Measurements from ENCODE around the gene PMP22.

The PMP22 gene

DNA sequence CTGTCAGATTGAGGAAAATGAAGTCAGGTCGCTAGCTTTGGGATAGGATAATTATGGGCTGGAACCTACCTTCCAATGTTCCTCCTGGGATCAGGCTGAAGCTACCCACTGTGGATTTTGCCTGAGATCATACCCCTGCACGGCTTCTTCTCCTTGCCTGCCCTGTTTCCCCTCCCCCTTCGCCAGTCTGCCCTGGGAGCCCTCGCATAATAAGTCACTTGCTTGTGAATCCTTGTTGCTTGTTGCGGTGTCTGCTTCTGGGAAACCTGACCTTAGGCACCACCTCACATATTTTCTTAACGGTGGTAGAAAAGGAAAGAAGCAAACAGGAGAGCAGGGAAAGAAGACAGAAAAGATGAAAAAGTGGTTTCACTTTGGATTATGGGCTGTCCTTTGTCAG, 13.3 kb upstream of the PMP22 start:
- DNase-seq (ENCODE audit: low read depth, low spot score), result no peak
- H3K27ac ChIP-seq, result no peak overlapping the region

- DNase-seq (ENCODE audit: low read depth, low spot score), result no peak
- H3K27ac ChIP-seq, result no peak overlapping the region
These were observed 8.9 kb upstream of the PMP22 start for GRCh38 chr17:15274017-15274416.

DNA sequence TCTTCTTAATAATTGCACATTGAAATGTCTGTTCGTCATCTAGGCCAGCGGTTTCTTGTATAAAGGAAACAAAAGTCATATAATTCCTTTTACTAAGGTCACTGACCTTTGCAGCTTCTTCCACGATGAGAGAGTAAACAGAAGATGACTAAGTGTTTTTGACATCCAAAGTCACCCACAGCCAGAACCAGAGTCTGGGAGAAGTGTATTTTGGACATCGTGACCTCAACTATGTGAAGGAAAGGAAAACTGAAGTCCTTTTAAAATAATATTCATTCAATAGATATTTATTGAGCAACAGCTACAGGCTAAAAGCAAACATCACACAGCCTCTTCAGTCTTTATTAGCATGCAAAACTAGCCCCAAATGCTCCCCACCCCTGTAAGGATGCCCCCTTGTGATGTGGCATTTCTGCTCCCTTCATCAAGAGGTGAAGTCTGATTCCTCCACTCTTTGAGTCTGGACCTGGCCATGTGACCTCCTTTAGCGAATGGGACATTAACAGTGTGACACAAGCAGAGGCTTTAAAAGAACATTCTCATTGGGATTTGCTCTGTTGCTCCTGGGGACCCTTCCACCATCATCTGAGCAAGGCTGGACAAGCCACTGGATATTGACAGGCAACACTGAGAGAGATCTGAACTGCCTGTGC, 8.1 kb upstream of the PMP22 start:
- no peak for DNase-seq (ENCODE audit: low read depth, low spot score)
- no peak overlapping the region for H3K27ac ChIP-seq

DNA sequence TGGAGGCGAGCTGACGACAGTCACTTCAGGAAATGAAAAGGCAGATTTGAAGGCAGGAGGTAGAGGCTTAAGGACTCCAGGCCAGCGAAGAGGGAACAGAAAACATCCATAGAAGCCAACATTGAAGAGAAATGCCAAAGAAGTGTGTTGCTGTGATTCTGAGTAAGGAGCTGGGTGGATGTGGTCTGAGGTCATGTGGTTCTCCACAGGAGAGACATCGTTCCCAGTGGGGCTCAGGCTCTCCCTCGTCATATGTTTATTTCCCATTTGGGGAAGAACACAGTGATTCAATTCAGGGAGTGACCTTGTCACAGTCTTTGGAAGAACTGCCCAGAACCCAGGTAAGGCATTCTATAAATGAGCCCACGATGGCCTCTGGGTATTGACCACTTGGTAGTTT, 6.6 kb upstream of the PMP22 start:
- DNase-seq (ENCODE audit: low read depth, low spot score), result no peak

DNA sequence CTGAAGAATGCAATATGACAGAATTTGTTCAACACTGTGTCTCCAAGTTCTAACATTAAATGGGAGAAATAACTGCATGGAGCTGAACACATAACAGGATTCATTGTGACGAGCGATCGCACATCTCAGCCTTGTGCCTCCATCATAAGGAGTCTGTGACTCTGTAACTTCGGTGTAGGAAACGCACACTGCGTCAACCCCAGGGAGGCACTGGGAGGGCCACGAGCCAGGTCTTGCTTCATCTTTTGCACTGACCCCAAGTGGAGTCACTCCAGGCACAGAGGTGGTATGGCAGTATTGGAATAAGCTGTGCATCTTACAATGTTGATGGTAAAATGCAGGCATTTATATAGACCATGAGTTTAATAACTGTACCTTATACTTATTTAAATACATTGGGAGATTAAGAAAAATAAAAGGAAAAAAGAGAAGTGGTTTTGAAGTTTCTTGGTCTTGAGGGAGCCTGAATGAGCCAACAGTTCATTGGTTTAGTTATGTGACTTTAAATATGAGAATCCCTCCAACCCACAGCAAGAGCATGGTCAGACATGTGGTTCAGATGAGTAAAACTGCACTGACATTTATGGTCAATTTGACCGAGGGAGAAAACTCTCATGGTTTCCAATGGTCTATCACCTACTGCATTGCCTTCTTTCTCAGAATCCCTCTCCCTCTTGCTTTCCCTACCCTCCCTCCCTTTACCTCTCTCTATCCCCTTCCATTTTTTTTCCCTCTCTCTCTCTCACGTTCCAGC, 5.7 kb upstream of the PMP22 start:
- H3K27ac ChIP-seq, result no peak overlapping the region
- no peak for DNase-seq (ENCODE audit: low read depth, low spot score)

More for the DNA sequence above, 6.6 kb upstream of the PMP22 start:
- no peak overlapping the region for H3K27ac ChIP-seq

- no peak for DNase-seq (ENCODE audit: low read depth, low spot score)
- H3K27ac ChIP-seq, result no peak overlapping the region
These were observed 4.6 kb upstream of the PMP22 start for GRCh38 chr17:15269780-15270089.

DNA sequence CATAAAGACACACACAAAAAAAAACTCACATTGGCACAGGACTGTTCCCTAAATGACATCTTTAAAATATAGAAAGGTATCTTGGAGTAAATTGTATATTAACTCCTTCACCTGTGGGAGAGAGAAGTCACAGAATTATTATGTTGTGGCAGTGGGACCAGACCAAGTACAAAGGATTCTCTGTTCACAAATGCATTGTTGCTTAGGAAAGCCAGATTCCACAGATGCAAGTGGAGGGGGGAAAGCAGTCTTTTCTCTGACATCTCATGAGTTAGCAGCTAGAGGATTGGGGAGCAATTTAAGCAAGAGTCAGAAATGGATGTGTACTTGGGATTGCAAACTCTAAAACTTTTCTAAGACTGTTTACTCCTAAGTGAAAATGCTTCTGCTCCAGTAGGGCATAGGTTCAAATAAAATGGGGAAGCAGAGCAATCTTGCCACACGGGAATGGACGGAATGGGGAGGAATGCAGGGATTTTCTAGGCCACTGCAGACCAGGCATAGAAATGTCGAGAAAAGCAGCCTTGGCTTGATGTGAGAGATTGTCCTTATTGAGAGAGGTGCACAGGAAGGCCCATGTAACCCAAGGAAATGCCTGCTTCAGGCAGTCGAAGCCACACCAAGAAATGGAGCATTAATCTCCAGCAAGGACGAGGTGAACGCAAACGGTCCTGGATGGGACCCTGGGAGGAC, 4.1 kb upstream of the PMP22 start:
- H3K27ac ChIP-seq, result no peak overlapping the region
- no peak for DNase-seq (ENCODE audit: low read depth, low spot score)

DNA sequence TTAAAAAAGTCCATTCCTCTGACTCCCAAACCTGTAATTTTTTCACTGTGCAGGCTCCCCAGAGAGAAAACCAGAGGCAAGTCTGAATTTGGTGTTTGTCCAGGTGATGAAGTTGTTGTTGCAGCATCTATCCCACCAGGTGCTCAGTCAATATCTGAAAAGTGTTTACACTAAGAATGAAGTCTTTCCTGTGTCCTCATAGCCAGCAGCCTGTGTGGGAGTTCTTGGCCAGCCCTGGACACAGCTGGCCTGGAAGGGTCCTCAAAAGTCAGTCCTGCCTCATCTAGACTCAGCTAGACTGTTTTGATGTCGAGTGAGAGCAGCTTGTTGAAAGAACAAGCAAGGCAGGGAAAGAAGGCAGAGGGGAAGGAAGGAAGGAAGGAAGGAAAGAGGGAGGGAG, 3.3 kb upstream of the PMP22 start:
- no peak overlapping the region for H3K27ac ChIP-seq
- no peak for DNase-seq (ENCODE audit: low read depth, low spot score)

DNA sequence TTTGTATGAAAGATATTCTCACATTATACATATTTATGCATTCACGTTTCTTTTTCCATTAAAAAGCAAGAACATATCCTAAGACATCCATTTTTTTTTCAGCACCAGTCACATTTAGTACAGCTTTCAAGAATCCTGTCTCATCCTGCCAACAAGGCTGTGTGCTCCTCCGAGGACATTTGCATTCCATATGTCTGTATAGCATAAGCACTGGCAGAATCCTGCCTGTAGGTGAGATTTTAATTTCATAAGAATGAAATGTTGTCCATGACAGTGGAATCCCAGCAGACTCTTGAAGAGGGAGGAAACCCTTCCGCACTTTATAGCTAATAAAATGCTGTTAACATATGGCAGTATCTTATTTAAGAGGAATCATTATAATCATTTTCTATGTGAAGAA, 2.9 kb upstream of the PMP22 start:
- DNase-seq (ENCODE audit: low read depth, low spot score), result no peak
- no peak overlapping the region for H3K27ac ChIP-seq

GRCh38 chr17:15266325-15267125, 1.4 kb upstream of the PMP22 start:
- no peak for DNase-seq (ENCODE audit: low read depth, low spot score)
- H3K27ac ChIP-seq, result no peak overlapping the region

GRCh38 chr17:15264542-15264941, 584 bp downstream of the PMP22 start:
- no peak overlapping the region for H3K27ac ChIP-seq
- DNase-seq (ENCODE audit: low read depth, low spot score), result no peak

GRCh38 chr17:15263680-15264079, 1.4 kb downstream of the PMP22 start:
- DNase-seq (ENCODE audit: low read depth, low spot score), result no peak
- H3K27ac ChIP-seq, result no peak overlapping the region

DNA sequence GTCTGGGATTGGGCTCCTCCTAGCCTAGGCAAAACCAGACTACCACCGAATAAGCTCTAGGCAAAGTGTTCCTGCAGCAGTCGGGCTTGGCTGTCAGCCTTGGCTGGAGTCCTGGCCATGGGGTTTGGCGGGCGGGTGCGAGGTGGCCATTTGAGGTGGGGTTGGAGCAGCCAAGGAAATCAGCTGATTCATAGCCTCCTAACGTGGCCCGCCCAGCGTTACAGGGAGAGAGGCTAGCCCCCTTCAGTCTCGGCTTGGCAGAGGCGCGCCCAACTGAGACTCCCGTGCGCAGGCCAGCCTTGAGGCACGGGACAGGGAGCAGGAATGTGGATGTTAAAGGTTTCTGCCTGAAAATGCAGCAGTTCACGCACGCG, 1.9 kb downstream of the PMP22 start:
- no peak overlapping the region for H3K27ac ChIP-seq
- no peak for DNase-seq (ENCODE audit: low read depth, low spot score)

DNA sequence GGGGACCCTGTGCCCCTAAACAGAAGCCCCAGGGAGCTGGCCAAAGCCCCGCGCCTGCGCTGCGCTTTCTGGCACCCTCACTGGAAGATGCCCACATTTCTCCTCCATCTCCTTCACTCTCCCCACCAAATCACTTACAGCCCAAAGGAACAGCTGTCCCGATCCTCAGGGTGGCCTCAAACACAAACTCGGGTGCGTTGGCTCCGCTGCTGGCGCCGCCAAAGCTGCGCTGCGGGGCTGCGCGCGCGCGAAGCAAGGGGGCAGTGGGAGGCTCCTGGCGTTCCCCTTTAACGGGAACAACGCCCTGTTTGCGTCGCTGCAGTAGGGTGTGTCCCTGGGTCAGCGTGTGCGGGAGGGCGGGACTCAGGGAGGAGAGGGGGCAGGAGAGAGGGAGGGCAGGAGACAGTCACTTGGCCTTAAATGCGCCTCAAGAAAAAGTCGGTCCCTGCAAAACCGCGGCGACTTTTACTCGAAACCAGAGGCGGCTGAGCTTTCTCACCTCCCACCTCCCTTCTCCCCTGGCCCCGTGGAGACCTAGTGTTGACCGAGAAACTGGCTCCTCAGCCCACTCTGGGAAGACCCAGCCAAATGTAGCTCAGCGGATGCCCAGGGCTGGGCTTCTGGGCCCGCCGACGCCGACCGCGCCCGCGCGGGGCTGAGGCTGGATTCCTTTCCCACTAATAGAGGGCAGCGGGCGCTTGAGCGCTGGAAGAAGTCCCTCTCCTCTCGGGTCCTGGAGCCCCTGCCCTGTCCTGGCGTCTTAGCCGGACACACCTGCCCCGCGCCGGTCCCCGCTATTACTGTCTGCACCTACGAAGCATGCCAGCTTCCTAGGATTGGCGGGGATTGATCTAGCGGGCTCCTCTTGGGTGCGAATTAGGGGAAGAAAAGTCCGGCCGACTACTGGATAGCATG, 2.6 kb downstream of the PMP22 start:
- H3K27ac ChIP-seq, result no peak overlapping the region
- DNase-seq (ENCODE audit: low read depth, low spot score), result no peak

GRCh38 chr17:15261802-15262290, 3.3 kb downstream of the PMP22 start:
- no peak for DNase-seq (ENCODE audit: low read depth, low spot score)
- no peak overlapping the region for H3K27ac ChIP-seq

DNA sequence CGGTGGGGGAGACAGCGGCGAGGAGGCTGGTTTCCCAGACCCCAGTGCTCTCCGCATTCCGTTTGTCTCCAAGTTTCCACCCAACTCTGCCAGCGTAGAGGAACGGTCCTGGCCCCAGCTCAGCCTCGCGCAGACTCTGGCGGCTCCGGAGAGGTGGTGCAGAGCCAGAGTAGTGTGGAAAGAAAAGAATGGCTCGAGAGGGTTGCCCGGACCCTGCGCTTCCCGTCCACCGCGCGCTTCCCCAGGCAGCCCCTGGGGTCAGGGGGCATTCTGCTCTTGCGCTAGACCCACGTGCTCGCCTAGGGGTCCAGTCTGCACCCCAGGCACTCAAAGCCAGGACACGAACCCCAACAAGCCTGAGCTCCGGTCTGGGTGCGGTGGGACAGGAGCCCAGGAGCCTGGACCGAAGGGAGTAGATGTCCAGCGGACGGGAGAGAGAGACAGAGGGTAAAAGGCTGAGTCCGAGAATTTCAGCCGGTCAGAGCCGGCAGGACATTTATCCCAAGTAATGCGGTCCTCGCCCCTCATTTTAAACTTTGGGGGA, 3.8 kb downstream of the PMP22 start:
- no peak for DNase-seq (ENCODE audit: low read depth, low spot score)
- H3K27ac ChIP-seq, result no peak overlapping the region

DNA sequence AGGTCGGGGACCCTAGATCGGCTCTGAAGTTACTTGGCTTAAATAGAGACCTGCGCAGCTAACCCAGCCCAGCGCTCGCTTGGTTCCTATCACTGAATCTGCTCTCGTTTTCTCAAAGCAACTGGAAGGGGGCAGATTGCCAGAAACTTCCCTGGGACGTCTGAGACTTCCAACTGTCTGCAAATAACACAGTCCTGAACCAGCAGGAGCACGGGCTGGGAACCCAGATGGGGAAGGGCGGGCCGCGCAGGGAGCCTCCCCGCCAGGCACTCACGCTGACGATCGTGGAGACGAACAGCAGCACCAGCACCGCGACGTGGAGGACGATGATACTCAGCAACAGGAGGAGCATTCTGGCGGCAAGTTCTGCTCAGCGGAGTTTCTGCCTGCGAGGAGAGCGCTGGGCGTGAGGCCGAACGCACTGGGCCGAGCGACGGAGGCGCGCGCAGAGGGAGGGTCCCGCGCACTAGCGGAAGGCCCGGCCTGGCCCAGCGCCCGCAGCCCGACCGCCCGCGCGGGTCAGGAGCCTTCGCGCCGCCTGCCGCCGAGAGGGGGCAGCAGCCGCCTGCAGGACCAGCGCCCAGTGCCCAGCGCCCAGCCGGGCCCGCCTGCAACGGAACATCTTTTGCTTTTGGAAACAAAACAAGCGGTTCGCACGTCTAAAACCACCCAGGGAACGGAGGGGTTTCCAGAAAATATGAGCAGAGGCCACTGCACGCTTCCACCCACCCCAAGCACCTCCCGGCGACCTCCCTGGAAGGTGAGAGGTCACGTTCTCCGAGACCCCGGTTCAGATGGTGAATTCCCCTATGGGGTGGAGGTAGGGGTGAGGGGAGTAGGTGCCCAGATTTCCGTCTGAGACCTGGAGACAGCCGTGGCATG, 4.5 kb downstream of the PMP22 start:
- H3K27ac ChIP-seq, result no peak overlapping the region
- DNase-seq (ENCODE audit: low read depth, low spot score), result no peak

DNA sequence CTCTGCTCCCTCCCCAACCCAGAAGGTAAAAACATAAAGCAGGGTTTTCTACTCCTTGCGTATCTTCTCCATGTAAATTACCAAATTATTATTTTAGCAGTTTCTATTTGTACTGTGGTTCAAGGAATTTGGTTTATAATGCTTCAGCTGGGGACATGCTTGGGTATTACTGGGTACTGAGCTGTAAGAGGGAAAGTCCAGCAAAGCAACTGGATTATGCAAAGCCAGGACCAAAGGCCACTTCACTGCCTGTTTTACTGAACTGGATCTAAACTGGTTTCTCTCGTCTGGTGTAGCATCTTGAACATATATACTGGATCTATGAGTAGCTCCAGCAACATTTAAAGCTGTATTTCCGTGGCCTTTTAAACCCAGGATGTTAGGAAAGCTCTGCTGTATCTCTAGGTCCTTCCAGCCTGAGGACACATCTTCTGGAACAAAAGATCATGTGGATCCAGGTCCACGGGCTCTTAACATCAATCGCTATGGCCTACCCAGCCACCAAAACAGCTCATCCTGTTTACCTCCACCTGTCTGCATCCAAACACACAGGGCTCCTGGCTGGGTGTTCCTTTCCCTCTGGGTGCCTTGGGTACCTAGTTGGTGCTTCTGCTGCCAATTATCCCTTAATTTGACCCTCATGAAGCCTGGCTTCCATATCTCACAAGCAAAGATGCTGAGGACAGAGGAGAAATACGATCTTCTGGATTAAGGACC, 7.2 kb downstream of the PMP22 start:
- H3K27ac ChIP-seq, result no peak overlapping the region
- DNase-seq (ENCODE audit: low read depth, low spot score), result no peak
